Panc1 (cell line): ENCODE data around the gene EFCC1.

Experiments
- POLR2AphosphoS5 ChIP-seq: IDR thresholded peaks from 2 replicates; pipeline ENCODE4 v1.6.1; 2012; ENCODE audit warnings: mild to moderate bottlenecking, low read depth, low read length, moderate library complexity
- SIN3A ChIP-seq: IDR thresholded peaks from 2 replicates; pipeline ENCODE4 v1.6.1; 2012; ENCODE audit warnings: low read depth, mild to moderate bottlenecking, low read length, moderate library complexity, borderline replicate concordance; ENCODE audit not compliant: insufficient read depth
- TCF7L2 ChIP-seq: IDR thresholded peaks from 2 replicates; pipeline ENCODE4 v1.6.1; 2011; ENCODE audit warnings: mild to moderate bottlenecking, low read depth, low read length, inconsistent platforms
- TF ChIP-seq, protein P1 (sequence below): fragments of 450-650 bp; IDR thresholded peaks from 2 replicates; pipeline ENCODE4 v1.5.1; 2017; ENCODE audit warnings: mild to moderate bottlenecking

GRCh38 chr3:128967748-128968355 is 33.3 kb upstream of the EFCC1 start:
- TF ChIP-seq SIN3A (no peak), POLR2AphosphoS5 (no peak), TCF7L2 (no peak)
- TF ChIP-seq, protein P1, sequence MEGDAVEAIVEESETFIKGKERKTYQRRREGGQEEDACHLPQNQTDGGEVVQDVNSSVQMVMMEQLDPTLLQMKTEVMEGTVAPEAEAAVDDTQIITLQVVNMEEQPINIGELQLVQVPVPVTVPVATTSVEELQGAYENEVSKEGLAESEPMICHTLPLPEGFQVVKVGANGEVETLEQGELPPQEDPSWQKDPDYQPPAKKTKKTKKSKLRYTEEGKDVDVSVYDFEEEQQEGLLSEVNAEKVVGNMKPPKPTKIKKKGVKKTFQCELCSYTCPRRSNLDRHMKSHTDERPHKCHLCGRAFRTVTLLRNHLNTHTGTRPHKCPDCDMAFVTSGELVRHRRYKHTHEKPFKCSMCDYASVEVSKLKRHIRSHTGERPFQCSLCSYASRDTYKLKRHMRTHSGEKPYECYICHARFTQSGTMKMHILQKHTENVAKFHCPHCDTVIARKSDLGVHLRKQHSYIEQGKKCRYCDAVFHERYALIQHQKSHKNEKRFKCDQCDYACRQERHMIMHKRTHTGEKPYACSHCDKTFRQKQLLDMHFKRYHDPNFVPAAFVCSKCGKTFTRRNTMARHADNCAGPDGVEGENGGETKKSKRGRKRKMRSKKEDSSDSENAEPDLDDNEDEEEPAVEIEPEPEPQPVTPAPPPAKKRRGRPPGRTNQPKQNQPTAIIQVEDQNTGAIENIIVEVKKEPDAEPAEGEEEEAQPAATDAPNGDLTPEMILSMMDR: no peak
